Lung microvascular endothelial cell (primary cell): ENCODE measurements around the gene USF2. TPM values are rescaled to one million over a fixed set of nuclear protein-coding genes. Genes with fewer than 3 reads are reported as not detected.
"Not testable (repeated sequence)": the region's sequence is repeated elsewhere in the genome, so short reads cannot be mapped to it uniquely, and the experiment has no call there.

Source experiments
- DNase-seq, 2 donors: peaks; one replicate each; pipeline versions ENCODE4 v3.0.0 to v3.0.0-alpha.2; 2010; ENCODE audit warnings: low read depth in 2 of 2
- total RNA-seq: library from RNA; depleted of rRNA; stranded (reverse); fragments of >200 nt; gene quantifications from 2 replicates; pipeline ENCODE4 v1.2.1, GENCODE V29; 2014

USF2 gene
- total RNA-seq, 1 donor from 2014 or later = 52.2 TPM

GRCh38 chr19:35284153-35285094 is 15.7 kb downstream of the USF2 start:
- no peak for DNase-seq

- no peak for DNase-seq
Observed at GRCh38 chr19:35285095-35285449, 16.3 kb downstream of the USF2 start.

GRCh38 chr19:35285465-35285864 is 16.7 kb downstream of the USF2 start:
- not testable (repeated sequence) for DNase-seq

GRCh38 chr19:35286101-35286500 is 17.3 kb downstream of the USF2 start:
- DNase-seq = not testable (repeated sequence)

- DNase-seq = no peak
Observed at GRCh38 chr19:35287713-35288112, 19.0 kb downstream of the USF2 start.

- no peak for DNase-seq
Observed at GRCh38 chr19:35288331-35288730, 19.6 kb downstream of the USF2 start.

GRCh38 chr19:35288906-35289305 is 20.1 kb downstream of the USF2 start:
- no peak for DNase-seq

GRCh38 chr19:35290381-35291127 is 21.8 kb downstream of the USF2 start:
- DNase-seq = no peak

- DNase-seq = no peak
Observed at GRCh38 chr19:35291259-35291658, 22.5 kb downstream of the USF2 start.

- no peak for DNase-seq
Observed at GRCh38 chr19:35291916-35292315, 23.2 kb downstream of the USF2 start, which contains the start of gene MAG. TSS of gene MAG (plus strand) at chr19:35292161. CDS start at chr19:35295409, 3,248 bp downstream.

- no peak for DNase-seq
Observed at GRCh38 chr19:35292421-35293362, 23.9 kb downstream of the USF2 start.

- no peak for DNase-seq
Observed at GRCh38 chr19:35293363-35293739, 24.6 kb downstream of the USF2 start.

GRCh38 chr19:35293808-35294207 is 25.0 kb downstream of the USF2 start:
- DNase-seq = no peak

- DNase-seq = no peak
Observed at GRCh38 chr19:35294328-35294727, 25.6 kb downstream of the USF2 start.

GRCh38 chr19:35294859-35295791 is 26.4 kb downstream of the USF2 start:
- no peak for DNase-seq

- DNase-seq = no peak
Observed at GRCh38 chr19:35295792-35296462, 27.2 kb downstream of the USF2 start.

GRCh38 chr19:35296644-35297514 is 28.1 kb downstream of the USF2 start:
- DNase-seq = no peak

GRCh38 chr19:35297515-35297848 is 28.7 kb downstream of the USF2 start:
- DNase-seq = no peak

GRCh38 chr19:35297922-35298321 is 29.2 kb downstream of the USF2 start:
- DNase-seq = no peak
